Prostate gland (tissue), 2 donors: ENCODE measurements around the gene DUS4L.
A peak's percentile ranks its signal among the peaks of the same experiment; 100 is the strongest.

Source experiments
- POLR2A ChIP-seq: fragments of 450-650 bp; IDR thresholded peaks from one replicate; pipeline ENCODE4 v1.6.1; 2016; ENCODE audit warnings: antibody characterized with exemption, mild to moderate bottlenecking
- POLR2AphosphoS5 ChIP-seq: sonication (generic); formaldehyde crosslinking; IDR thresholded peaks from one replicate; pipeline ENCODE4 v1.6.1; 2017; ENCODE audit warnings: antibody characterized with exemption
- TF ChIP-seq, protein P1 (sequence below), 4 experiments: fragments of 200-600 bp in 2 of 4; fragments of 450-650 bp in 2 of 4; sonication (generic) in 2 of 4; IDR thresholded peaks; 1 replicate in 3 of 4; 2 replicates in 1 of 4; pipeline ENCODE4 v1.5.1; 2016 to 2019; ENCODE audit warnings: antibody characterized with exemption in 4 of 4, mild to moderate bottlenecking in 2 of 4, moderate library complexity in 2 of 4

DNA sequence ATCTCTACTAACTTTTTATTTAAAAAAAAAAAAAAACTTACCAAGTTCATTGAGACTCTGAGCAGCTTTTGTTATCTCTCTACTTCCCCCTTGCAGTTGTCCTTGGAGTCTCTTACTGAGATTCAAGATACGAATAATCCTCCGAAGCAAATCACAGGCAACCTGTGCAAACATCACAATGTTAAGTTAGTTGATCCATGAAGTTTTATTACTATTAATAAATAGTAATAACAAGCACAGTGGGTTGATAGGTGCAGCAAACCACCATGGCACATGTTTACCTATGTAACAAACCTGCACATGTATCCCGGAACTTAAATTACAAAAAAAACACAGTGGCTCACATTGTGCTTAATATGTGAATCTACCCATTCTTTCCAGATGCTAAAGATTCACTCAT lies 36.6 kb upstream of the DUS4L start:
- TF ChIP-seq, protein P1, sequence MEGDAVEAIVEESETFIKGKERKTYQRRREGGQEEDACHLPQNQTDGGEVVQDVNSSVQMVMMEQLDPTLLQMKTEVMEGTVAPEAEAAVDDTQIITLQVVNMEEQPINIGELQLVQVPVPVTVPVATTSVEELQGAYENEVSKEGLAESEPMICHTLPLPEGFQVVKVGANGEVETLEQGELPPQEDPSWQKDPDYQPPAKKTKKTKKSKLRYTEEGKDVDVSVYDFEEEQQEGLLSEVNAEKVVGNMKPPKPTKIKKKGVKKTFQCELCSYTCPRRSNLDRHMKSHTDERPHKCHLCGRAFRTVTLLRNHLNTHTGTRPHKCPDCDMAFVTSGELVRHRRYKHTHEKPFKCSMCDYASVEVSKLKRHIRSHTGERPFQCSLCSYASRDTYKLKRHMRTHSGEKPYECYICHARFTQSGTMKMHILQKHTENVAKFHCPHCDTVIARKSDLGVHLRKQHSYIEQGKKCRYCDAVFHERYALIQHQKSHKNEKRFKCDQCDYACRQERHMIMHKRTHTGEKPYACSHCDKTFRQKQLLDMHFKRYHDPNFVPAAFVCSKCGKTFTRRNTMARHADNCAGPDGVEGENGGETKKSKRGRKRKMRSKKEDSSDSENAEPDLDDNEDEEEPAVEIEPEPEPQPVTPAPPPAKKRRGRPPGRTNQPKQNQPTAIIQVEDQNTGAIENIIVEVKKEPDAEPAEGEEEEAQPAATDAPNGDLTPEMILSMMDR (IDR thresholded peaks at IDR 0.05): no peak
- no peak for TF ChIP-seq POLR2A
- peak; percentile 78 for TF ChIP-seq POLR2AphosphoS5
